Activated naive CD4-positive, alpha-beta T cell treated with anti-CD3 and anti-CD28 coated beads, Interleukin-2, amount 10 ng/mL, durations not matched to agents 7 days and 5 days (primary cell): ENCODE measurements around the gene ASPRV1.

Source experiments
- CTCF ChIA-PET: fragments of 350-600 bp; sonication (Branson Sonifier 250); formaldehyde crosslinking; loops from one replicate; lab custom pipeline; 2021; ENCODE audit warnings: antibody characterized with exemption; lab: Charles Lee
- DNase-seq: peaks from one replicate; pipeline ENCODE4 v3.0.0-alpha.2; 2020
- H3K27ac Mint-ChIP-seq: one replicate; pipeline ENCODE4 v1.8.0; 2021; ENCODE audit warnings: mild to moderate bottlenecking, moderate library complexity, mixed read lengths
- H3K27me3 Mint-ChIP-seq: one replicate; pipeline ENCODE4 v1.8.0; 2021; ENCODE audit warnings: mild to moderate bottlenecking, mixed read lengths
- H3K36me3 Mint-ChIP-seq: one replicate; pipeline ENCODE4 v1.8.0; 2021; ENCODE audit warnings: mixed read lengths
- H3K4me1 Mint-ChIP-seq: one replicate; pipeline ENCODE4 v1.8.0; 2021; ENCODE audit warnings: mixed read lengths
- H3K4me3 Mint-ChIP-seq: one replicate; pipeline ENCODE4 v1.8.0; 2021; ENCODE audit warnings: mild to moderate bottlenecking, moderate library complexity, mixed read lengths
- H3K9me3 Mint-ChIP-seq: one replicate; pipeline ENCODE4 v1.8.0; 2021; ENCODE audit warnings: mixed read lengths

The ASPRV1 gene

DNA sequence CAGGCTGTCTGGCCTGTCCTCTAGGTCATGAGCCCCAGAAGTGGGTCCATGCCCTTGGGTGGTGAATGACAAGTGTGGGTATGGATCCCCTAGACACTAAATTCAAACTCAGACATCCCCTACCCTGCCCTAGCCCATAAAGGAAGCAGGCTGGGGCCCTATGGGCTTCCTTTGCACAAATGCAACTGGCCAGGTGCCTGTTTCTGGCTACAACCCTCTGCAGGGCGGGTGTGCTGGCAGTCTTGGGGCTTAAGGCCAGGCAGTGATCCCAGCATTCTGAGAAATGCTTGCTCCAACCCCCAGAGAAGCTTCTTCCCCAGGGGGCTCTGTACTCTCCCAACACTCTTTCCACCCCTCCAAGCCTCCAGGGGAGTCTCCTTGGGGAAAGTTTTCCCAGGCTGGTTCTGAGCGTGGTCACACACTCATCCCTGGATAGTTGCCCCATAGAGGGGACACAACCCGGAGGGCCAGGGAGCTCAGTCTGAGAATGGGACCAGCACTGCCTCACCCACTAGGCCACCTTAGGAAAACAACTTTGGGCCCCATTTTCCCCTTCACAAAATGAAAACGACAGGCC, 16.6 kb upstream of the ASPRV1 start:
- H3K27ac Mint-ChIP-seq: no peak overlapping the region
- peaks cover 1% of the 10 kb centered on the region for H3K36me3 Mint-ChIP-seq

DNA sequence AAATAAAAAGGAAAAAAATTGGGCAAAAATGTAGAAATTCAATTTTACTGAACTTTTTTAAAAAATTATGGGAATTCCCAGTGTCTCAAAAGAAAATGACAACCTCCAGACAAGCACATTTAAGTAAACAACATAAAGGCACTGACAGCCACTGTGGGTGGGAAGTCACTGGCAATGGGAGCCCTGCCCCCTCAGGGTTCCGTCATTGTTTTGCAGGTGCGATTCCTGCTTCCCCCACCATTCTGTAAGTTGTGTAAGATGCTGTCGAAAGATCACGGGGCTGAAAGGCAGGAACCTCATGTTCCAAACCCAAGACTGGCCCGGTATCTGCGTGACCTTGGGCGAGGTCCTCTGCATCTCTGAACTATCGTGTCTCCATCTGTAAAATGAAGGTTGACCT, 15.8 kb upstream of the ASPRV1 start:
- DNase-seq: no peak
- H3K27ac Mint-ChIP-seq: peak overlapping the region; percentile 49
- CTCF ChIA-PET: no interaction called here
- no peaks in the 10 kb centered on the region for H3K9me3 Mint-ChIP-seq
- peaks cover 21% of the 10 kb centered on the region for H3K4me1 Mint-ChIP-seq
- H3K27me3 Mint-ChIP-seq: peaks cover 21% of the 10 kb centered on the region
- peaks cover 1% of the 10 kb centered on the region for H3K36me3 Mint-ChIP-seq
- H3K4me3 Mint-ChIP-seq: no peak overlapping the region

More for the DNA sequence above, 16.6 kb upstream of the ASPRV1 start:
- CTCF ChIA-PET: interaction anchor here (0.6 kb wide), 1 partner anchor 86 kb away, joined by 3 read pairs; no protein-coding TSS in a partner anchor
- no peak for DNase-seq
- peaks cover 16% of the 10 kb centered on the region for H3K27me3 Mint-ChIP-seq
- H3K4me1 Mint-ChIP-seq: peaks cover 21% of the 10 kb centered on the region
- H3K4me3 Mint-ChIP-seq: no peak overlapping the region
- no peaks in the 10 kb centered on the region for H3K9me3 Mint-ChIP-seq

DNA sequence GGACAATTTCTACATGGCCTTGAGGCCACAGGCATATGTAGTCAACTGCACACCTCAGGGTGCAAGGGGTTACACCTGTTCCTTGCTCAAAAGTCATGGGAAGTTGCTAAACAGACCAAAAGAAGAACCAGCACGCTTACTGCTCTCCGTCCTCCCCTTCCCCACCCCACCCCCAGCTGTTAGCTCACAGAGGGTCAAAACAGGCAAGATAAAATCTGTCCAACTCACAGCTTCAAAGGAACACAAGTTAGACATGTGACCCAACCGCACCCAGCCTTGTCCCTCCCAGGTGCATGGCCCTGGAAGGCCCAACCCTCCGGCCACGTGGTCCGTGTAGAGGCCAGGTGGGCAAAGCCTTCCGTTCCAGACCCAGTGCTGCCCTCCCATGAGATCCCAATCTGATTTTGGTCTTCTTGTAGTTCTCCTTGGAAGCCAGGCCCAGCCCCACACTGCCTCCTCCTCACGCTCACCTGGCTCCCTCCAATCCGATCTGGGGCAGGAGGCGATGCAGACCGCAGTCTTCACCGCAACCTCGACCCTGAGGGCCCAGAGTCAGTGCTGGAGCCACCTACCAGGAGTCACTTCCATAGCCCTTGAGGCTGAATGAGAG, 14.5 kb upstream of the ASPRV1 start:
- peak overlapping the region; percentile 63 for H3K27ac Mint-ChIP-seq
- H3K27me3 Mint-ChIP-seq: peaks cover 21% of the 10 kb centered on the region
- peaks cover 1% of the 10 kb centered on the region for H3K36me3 Mint-ChIP-seq
- H3K9me3 Mint-ChIP-seq: no peaks in the 10 kb centered on the region
- H3K4me3 Mint-ChIP-seq: no peak overlapping the region
- DNase-seq: no peak
- H3K4me1 Mint-ChIP-seq: peaks cover 21% of the 10 kb centered on the region
- CTCF ChIA-PET: no interaction called here

DNA sequence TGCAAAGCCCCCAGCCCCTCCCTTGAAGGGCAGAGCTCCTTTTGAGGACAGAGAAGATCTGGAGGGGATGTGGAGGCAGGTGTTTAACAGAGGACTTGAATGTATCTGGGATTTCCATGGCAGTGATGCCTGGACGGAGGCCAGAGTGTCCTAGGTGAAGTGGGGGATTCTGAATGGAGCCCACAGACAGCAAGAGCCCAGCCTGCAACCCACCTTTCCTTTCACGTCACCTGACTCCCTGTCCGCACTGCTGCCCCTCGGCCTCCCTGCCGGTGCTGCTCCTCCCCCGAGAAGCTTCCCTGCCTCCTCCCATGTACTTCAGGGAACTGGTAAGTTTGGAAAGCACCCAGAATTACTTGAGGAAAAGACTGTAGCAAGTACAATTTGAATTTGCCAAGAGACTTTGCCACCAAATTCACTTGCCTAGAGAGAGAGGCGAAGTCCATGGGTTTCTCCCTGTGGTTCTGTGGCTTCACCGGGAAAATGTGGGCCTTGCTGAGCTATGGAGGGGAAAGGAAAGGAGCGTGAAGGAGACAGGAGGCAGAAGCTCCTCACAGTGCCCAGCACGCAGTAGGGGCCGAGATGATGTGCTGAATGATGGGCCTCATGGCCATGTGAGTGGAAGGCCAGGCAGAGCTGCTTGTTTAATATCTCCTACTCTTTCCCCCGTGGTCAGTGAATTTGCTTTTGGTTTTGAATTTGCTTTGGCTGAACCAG, 13.9 kb upstream of the ASPRV1 start:
- Mint-ChIP-seq H3K4me3 (no peak overlapping the region), H3K9me3 (no peaks in the 10 kb centered on the region), H3K27ac (no peak overlapping the region), H3K27me3 (peaks cover 23% of the 10 kb centered on the region), H3K36me3 (peaks cover 1% of the 10 kb centered on the region), H3K4me1 (peaks cover 21% of the 10 kb centered on the region)
- CTCF ChIA-PET: interaction anchor here (1.0 kb wide), 1 partner anchor 87 kb away, joined by 3 read pairs; no protein-coding TSS in a partner anchor
- DNase-seq: no peak

DNA sequence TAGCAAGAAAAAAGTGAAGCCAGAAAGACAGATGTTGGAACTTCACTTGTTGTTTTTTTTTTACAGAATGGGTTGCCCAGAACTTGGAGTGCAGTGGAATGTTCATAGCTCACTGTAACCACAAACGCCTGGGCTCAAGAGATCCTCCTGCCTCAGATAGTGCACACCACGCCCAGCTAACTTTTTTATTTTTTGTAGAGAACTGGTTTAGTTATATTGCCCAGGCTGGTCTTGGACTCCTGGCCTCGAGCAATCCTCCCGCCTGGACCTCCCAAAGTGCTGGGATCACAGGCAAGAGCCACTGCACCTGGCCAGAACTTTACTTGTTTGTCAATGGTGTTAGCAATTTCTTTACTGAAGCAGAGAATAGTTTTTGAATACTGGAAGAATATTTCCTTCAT, 11.9 kb upstream of the ASPRV1 start:
- Mint-ChIP-seq H3K27ac (no peak overlapping the region), H3K36me3 (no peaks in the 10 kb centered on the region), H3K27me3 (peaks cover 40% of the 10 kb centered on the region), H3K4me3 (no peak overlapping the region), H3K4me1 (peaks cover 21% of the 10 kb centered on the region), H3K9me3 (no peaks in the 10 kb centered on the region)
- no peak for DNase-seq
- CTCF ChIA-PET: interaction anchor here (1.0 kb wide), 1 partner anchor 23 kb away, joined by 3 read pairs; no protein-coding TSS in a partner anchor

DNA sequence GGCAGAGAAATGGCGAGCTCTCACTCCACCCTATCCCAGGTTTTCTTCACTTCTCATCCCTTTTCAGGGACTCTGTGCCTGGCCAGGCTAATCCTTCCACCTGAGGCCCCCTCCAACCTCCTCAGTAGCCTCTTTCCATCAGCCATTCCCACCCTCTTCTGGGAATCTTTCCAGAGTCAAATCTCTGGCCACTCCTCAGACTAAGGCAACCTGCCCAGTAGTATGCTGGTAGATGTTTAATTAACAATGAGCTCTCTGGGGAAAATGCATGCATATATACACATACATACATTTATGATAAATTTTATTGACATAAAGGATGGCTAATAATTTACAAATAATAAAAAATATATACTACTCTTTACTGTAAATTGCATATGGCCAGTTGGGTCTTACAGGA, 11.4 kb upstream of the ASPRV1 start:
- CTCF ChIA-PET: interaction anchor here (1.0 kb wide), 1 partner anchor 23 kb away, joined by 3 read pairs; no protein-coding TSS in a partner anchor
- H3K4me3 Mint-ChIP-seq: no peak overlapping the region
- H3K9me3 Mint-ChIP-seq: no peaks in the 10 kb centered on the region
- H3K36me3 Mint-ChIP-seq: no peaks in the 10 kb centered on the region
- peaks cover 40% of the 10 kb centered on the region for H3K27me3 Mint-ChIP-seq
- peaks cover 21% of the 10 kb centered on the region for H3K4me1 Mint-ChIP-seq
- DNase-seq: no peak
- no peak overlapping the region for H3K27ac Mint-ChIP-seq

DNA sequence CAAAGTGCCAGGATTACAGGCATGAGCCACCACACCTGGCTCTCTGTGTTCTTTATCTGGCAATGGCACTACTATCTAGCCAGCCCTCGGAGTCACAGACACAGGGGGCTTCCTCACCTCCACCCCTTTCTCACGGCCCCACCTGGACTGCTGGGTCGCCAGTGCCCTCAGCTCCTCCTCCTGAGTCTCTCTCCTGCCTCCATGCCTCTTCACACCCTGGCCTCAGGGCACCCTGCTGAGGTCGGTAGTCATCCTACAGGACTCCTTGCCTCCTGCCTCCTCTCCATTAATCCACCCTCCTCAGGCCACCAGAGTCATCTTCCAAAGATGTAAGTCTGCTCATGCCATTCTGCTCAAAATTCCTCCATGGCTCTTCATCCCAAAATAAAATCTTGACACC, 8.6 kb upstream of the ASPRV1 start:
- CTCF ChIA-PET: no interaction called here
- no peaks in the 10 kb centered on the region for H3K9me3 Mint-ChIP-seq
- no peak overlapping the region for H3K4me3 Mint-ChIP-seq
- DNase-seq: no peak
- H3K27me3 Mint-ChIP-seq: peaks cover 35% of the 10 kb centered on the region
- no peak overlapping the region for H3K27ac Mint-ChIP-seq
- H3K4me1 Mint-ChIP-seq: peaks cover 4% of the 10 kb centered on the region
- H3K36me3 Mint-ChIP-seq: no peaks in the 10 kb centered on the region

DNA sequence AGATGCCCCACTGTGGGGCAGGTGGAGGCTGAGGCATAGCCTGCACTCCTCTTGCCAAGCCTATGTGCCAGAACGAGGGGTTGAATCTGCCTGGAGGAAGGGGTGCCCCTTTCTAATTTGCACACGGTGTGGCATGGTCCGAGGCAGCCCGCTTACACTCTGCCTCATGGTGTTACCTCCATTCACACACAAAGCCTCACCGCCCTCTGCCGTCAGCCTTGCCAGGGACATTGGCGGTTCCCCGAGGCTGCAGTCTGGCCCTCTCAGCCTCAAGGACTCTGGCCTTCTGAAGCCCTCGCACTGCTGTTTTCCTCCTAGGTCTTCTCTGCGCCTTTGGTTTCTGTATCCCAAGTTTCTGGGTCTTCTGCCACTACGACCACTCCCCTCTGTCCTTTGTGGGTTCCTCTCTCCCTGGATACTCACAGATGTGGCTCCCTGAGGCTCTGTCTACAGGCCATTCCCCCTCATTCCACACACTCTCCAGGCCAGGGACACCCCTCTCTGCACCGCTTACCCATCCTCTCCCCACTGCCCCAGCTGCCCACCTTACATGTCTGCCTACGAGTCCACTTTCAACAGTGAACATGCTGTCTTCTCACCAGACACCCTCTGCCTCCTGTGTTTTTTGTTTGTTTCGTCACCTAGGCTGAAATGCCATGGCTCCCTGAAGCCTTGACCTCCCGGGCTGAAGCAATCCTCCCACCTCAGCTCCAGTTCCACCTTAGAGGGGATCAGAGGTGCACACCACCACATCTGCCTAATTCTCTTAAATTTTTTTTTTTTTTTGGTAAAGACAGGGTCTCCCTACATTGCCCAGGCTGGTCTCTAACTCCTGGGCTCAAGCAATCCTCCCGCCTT, 7.9 kb upstream of the ASPRV1 start:
- Mint-ChIP-seq H3K27me3 (peaks cover 29% of the 10 kb centered on the region), H3K36me3 (no peaks in the 10 kb centered on the region), H3K27ac (no peak overlapping the region), H3K9me3 (no peaks in the 10 kb centered on the region), H3K4me1 (peaks cover 9% of the 10 kb centered on the region), H3K4me3 (no peak overlapping the region)
- CTCF ChIA-PET: no interaction called here
- no peak for DNase-seq

DNA sequence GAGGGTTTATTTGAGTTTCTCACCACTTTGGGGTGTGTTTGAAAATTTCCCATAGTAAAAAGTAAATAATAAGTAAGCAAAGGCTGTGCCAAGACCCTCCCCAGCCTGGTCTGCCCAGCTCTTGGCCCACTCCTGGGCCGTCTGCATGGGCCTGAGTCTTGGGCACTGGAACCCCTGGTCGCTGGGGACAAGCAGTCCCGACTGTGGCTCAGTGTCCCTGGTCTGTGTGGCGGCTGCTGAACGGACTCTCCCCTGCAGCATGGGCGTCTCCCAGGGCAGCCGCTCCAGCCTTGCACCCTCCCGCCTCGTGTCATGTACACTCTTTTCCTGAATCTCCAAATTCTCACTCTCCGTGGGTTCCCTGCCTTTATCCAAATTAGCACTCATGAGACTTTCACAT, 7.2 kb upstream of the ASPRV1 start:
- Mint-ChIP-seq H3K4me3 (no peak overlapping the region), H3K27ac (no peak overlapping the region), H3K4me1 (peaks cover 11% of the 10 kb centered on the region), H3K9me3 (no peaks in the 10 kb centered on the region), H3K36me3 (no peaks in the 10 kb centered on the region), H3K27me3 (peaks cover 29% of the 10 kb centered on the region)
- no peak for DNase-seq
- CTCF ChIA-PET: no interaction called here

DNA sequence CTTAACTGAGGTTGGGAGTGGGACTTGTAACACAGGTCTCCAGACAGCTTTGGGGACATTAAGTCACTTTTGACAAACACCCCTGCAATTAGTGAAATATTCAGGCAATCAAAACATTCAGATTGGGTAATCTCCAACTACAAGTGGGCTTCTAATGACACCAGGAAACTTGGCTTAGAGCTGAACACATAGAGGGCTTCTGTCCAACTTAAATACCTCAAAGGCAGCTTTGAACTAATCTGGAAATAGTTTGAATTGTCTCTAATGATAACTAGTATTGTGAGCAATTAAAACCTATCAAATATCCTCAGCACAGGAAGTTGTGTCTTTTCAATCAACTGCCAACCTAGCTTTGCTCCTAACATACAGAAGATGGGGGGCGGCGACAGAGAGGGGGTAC, 5.1 kb upstream of the ASPRV1 start:
- no peak for DNase-seq
- no peak overlapping the region for H3K27ac Mint-ChIP-seq
- H3K4me3 Mint-ChIP-seq: no peak overlapping the region
- H3K9me3 Mint-ChIP-seq: no peaks in the 10 kb centered on the region
- no peaks in the 10 kb centered on the region for H3K36me3 Mint-ChIP-seq
- peaks cover 23% of the 10 kb centered on the region for H3K27me3 Mint-ChIP-seq
- H3K4me1 Mint-ChIP-seq: peaks cover 7% of the 10 kb centered on the region
- CTCF ChIA-PET: no interaction called here

DNA sequence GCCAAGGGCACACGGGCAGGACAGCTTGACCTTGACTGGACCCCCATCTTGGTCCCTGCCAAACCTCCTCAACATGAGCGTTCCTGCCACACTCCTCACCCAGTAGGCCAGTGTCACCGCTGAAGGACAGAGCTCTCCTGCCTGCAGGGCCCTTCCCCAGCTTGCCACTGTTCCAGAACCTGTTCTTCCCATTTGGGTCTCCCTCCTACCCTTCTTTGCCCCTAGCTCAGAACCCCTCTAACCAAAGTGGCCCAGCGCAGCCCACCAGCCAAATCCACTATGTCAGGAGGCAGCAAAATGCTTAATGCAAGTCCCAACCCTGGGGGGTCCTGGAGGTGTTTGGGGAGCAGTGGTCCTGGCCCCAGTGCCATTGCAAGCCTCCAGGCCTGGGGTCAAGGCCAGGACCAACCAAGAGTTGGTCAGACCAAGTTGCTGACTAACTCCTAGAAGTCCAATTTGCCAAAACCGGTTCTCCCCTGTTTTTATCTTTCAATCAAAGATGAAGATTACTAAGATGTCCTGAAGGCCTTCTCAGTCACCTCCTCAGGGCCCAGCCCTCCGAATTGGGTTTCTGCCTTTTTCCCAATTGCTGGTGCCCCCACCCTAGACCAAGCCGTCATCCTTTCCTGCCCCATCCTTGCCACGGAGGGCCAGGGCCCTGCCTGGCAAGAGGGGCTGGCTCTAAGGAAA, 4.5 kb upstream of the ASPRV1 start:
- Mint-ChIP-seq H3K27me3 (peaks cover 26% of the 10 kb centered on the region), H3K4me1 (peaks cover 7% of the 10 kb centered on the region), H3K9me3 (no peaks in the 10 kb centered on the region), H3K4me3 (no peak overlapping the region), H3K27ac (no peak overlapping the region), H3K36me3 (no peaks in the 10 kb centered on the region)
- no peak for DNase-seq
- CTCF ChIA-PET: interaction anchor here (0.6 to 0.7 kb wide), 2 partner anchors 31 to 44 kb away, joined by 3 read pairs; no protein-coding TSS in a partner anchor

DNA sequence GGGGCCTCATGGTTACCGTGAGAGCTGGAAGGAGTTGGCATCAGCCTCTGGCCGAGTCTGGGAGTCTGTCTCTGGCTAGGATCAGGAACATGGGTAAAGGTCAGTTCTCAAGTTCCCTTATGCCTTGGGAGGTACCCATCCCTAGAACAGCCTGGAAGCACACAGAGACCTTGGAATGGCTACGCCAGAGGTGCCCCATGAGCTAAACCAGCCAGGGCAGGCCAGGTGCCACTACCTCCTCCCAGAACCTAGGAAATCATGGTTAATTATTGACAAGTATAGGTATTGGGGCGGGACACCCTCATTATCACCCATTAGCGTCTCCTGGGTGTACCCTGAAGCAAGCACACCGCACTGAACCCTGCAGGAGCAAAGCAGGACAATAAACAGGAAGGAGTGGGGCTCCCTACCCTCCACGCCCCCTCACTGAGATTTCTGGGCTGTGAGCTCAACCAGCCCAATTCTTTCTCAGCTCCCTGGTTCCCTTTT, 3.0 kb upstream of the ASPRV1 start:
- Mint-ChIP-seq H3K27me3 (peaks cover 30% of the 10 kb centered on the region), H3K27ac (no peak overlapping the region), H3K4me1 (peaks cover 7% of the 10 kb centered on the region), H3K36me3 (no peaks in the 10 kb centered on the region), H3K4me3 (no peak overlapping the region), H3K9me3 (no peaks in the 10 kb centered on the region)
- CTCF ChIA-PET: no interaction called here
- no peak for DNase-seq

DNA sequence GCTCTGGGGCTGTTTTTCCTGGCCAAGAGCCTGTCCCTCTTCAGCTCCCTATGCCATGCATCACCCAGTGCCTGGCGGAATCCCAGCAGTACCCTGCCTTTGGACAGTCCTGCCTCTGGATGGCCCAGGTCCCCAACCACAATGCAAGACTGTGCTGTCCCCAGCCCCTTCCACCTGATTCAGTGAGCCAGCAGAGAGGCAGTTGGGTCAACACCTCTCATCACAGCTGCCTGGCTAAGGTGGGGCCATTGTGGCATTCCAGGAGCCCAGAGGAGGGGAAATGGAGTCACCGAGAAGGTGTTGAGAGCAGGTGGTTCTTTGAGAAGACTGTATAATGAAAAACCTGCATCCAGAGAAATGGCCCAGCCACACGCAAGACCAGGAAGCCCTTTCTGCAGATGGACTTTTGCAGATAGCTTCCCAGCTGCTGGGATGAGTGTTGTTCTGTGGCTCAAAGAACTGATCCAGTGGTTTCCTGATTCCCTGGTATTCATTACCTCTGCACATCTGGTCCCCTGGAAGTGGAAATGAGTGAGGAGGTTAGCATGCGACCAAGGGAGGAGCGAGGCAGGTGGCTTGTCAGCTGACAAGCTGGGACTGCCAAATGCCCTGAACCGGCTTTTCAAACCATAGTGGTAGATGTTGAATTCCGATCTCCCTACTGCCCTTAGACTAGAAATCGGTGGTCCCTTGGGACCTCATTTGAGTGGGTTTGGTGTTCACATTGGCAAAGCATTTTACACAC, 1.7 kb upstream of the ASPRV1 start:
- no peak overlapping the region for H3K4me3 Mint-ChIP-seq
- no peaks in the 10 kb centered on the region for H3K9me3 Mint-ChIP-seq
- H3K4me1 Mint-ChIP-seq: peaks cover 7% of the 10 kb centered on the region
- no peak for DNase-seq
- H3K27me3 Mint-ChIP-seq: peaks cover 34% of the 10 kb centered on the region
- H3K36me3 Mint-ChIP-seq: no peaks in the 10 kb centered on the region
- no peak overlapping the region for H3K27ac Mint-ChIP-seq
- CTCF ChIA-PET: interaction anchor here (0.6 kb wide), 1 partner anchor 320 kb away, joined by 3 read pairs; no protein-coding TSS in a partner anchor
